ENCODE data around the gene PDE11A.

DNA sequence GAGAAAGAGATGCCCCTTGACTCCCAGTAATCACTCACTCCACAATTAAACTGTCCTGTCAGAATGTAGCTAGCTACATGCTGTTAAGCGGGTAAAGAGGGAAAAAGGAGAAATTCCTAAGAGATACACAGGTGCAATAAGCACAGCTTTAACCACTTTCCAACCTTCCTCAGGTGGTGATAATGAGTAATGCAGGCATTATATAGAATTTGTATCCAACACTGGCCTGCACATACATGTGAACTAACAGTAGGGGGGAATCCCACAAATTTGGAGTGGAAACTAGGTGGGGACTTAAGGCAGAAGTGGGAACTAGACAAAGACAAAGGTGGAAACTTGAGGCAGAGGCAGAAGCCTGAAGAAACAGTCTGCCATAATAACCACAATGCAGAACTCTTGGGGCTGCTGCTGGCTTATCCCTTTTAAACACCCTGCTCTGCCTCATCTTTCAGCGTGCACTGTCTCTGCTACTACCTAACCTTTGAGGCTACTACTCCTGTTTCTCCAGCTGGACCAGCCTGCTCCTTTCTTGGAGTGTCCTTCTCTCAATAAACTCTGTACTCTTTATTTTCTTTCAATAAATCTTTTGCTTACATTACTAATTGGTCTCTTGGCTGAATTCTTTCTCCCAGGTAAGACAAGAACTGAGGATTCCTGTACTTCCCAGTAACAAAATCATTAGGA lies 259.7 kb downstream of the PDE11A start:
- TF ChIP-seq, protein P1, sequence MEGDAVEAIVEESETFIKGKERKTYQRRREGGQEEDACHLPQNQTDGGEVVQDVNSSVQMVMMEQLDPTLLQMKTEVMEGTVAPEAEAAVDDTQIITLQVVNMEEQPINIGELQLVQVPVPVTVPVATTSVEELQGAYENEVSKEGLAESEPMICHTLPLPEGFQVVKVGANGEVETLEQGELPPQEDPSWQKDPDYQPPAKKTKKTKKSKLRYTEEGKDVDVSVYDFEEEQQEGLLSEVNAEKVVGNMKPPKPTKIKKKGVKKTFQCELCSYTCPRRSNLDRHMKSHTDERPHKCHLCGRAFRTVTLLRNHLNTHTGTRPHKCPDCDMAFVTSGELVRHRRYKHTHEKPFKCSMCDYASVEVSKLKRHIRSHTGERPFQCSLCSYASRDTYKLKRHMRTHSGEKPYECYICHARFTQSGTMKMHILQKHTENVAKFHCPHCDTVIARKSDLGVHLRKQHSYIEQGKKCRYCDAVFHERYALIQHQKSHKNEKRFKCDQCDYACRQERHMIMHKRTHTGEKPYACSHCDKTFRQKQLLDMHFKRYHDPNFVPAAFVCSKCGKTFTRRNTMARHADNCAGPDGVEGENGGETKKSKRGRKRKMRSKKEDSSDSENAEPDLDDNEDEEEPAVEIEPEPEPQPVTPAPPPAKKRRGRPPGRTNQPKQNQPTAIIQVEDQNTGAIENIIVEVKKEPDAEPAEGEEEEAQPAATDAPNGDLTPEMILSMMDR (IDR thresholded peaks at IDR 0.05; ENCODE audit: borderline replicate concordance, extremely low read depth, low read length, poor library complexity, severe bottlenecking), result no peak
- no peak for TF ChIP-seq EZH2 (IDR thresholded peaks at IDR 0.05; ENCODE audit: borderline replicate concordance, low read depth, low read length, severe bottlenecking)

Data from DND-41 (cell line).